Measurements from ENCODE around the gene RREB1.

DNA sequence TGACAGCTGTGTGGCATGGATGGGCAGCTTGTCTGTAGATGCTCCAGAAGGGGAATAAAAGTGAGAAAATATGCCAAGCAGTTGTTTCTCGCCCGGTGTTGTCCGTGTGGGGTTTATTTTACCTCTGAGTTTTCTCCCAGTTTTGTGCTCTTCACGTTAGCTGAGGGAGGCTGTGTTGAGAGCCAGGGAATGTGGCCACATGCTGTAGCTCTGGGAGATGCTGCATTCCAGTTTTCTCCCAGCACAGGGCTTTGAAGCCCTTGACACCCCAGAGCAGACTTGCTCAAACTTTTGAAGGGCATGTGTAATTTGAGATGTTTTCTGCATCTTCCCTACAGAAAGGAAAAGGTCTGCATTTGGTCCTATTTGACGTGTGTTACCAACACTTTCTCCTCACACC, 67.7 kb downstream of the RREB1 start:
- no peak for TF ChIP-seq EZH2 (IDR thresholded peaks at IDR 0.05; ENCODE audit: borderline replicate concordance, insufficient read depth, low read length, poor library complexity, severe bottlenecking)
- TF ChIP-seq, protein P1, sequence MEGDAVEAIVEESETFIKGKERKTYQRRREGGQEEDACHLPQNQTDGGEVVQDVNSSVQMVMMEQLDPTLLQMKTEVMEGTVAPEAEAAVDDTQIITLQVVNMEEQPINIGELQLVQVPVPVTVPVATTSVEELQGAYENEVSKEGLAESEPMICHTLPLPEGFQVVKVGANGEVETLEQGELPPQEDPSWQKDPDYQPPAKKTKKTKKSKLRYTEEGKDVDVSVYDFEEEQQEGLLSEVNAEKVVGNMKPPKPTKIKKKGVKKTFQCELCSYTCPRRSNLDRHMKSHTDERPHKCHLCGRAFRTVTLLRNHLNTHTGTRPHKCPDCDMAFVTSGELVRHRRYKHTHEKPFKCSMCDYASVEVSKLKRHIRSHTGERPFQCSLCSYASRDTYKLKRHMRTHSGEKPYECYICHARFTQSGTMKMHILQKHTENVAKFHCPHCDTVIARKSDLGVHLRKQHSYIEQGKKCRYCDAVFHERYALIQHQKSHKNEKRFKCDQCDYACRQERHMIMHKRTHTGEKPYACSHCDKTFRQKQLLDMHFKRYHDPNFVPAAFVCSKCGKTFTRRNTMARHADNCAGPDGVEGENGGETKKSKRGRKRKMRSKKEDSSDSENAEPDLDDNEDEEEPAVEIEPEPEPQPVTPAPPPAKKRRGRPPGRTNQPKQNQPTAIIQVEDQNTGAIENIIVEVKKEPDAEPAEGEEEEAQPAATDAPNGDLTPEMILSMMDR (IDR thresholded peaks at IDR 0.05; ENCODE audit: poor library complexity, severe bottlenecking), result no peak
- no peak for TF ChIP-seq EP300 (conservative IDR thresholded peaks at IDR 0.05; ENCODE audit: poor library complexity, severe bottlenecking)
- TF ChIP-seq RAD21 (conservative IDR thresholded peaks at IDR 0.05), result no peak
- no peak for TF ChIP-seq POLR2AphosphoS5 (IDR thresholded peaks at IDR 0.05)
- TF ChIP-seq TAF1 (IDR thresholded peaks at IDR 0.05; ENCODE audit: low read depth), result no peak
- TF ChIP-seq, protein P2, sequence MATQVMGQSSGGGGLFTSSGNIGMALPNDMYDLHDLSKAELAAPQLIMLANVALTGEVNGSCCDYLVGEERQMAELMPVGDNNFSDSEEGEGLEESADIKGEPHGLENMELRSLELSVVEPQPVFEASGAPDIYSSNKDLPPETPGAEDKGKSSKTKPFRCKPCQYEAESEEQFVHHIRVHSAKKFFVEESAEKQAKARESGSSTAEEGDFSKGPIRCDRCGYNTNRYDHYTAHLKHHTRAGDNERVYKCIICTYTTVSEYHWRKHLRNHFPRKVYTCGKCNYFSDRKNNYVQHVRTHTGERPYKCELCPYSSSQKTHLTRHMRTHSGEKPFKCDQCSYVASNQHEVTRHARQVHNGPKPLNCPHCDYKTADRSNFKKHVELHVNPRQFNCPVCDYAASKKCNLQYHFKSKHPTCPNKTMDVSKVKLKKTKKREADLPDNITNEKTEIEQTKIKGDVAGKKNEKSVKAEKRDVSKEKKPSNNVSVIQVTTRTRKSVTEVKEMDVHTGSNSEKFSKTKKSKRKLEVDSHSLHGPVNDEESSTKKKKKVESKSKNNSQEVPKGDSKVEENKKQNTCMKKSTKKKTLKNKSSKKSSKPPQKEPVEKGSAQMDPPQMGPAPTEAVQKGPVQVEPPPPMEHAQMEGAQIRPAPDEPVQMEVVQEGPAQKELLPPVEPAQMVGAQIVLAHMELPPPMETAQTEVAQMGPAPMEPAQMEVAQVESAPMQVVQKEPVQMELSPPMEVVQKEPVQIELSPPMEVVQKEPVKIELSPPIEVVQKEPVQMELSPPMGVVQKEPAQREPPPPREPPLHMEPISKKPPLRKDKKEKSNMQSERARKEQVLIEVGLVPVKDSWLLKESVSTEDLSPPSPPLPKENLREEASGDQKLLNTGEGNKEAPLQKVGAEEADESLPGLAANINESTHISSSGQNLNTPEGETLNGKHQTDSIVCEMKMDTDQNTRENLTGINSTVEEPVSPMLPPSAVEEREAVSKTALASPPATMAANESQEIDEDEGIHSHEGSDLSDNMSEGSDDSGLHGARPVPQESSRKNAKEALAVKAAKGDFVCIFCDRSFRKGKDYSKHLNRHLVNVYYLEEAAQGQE (IDR thresholded peaks at IDR 0.05; ENCODE audit: borderline replicate concordance), result no peak
